Measurements from ENCODE around the gene DEPP1. TPM values are rescaled to one million over a fixed set of nuclear protein-coding genes. Genes with fewer than 3 reads are reported as not detected.

The DEPP1 gene
- total RNA-seq, 1 donor from 2014 or later, result 11.6 TPM

GRCh38 chr10:44955413-44956070 is 23.1 kb downstream of the DEPP1 start:
- no peak for DNase-seq (ENCODE audit: low spot score)

- DNase-seq (ENCODE audit: low spot score), result no peak
Observed at GRCh38 chr10:44954962-44955361, 23.6 kb downstream of the DEPP1 start.

GRCh38 chr10:44954042-44954441 is 24.6 kb downstream of the DEPP1 start:
- no peak for DNase-seq (ENCODE audit: low spot score)

- no peak for DNase-seq (ENCODE audit: low spot score)
Observed at GRCh38 chr10:44952779-44953231, 25.8 kb downstream of the DEPP1 start.

GRCh38 chr10:44951576-44952226 is 26.9 kb downstream of the DEPP1 start:
- DNase-seq (ENCODE audit: low spot score), result no peak

- no peak for DNase-seq (ENCODE audit: low spot score)
Observed at GRCh38 chr10:44950326-44951225, 28.0 kb downstream of the DEPP1 start.

GRCh38 chr10:44949915-44950314 is 28.7 kb downstream of the DEPP1 start:
- DNase-seq (ENCODE audit: low spot score), result no peak

GRCh38 chr10:44949127-44949802 is 29.3 kb downstream of the DEPP1 start:
- no peak for DNase-seq (ENCODE audit: low spot score)

GRCh38 chr10:44948642-44949041 is 30.0 kb downstream of the DEPP1 start:
- no peak for DNase-seq (ENCODE audit: low spot score)

GRCh38 chr10:44947371-44948152 is 31.0 kb downstream of the DEPP1 start:
- DNase-seq (ENCODE audit: low spot score), result no peak

GRCh38 chr10:44946205-44946604 is 32.4 kb downstream of the DEPP1 start:
- DNase-seq (ENCODE audit: low spot score), result no peak

- DNase-seq (ENCODE audit: low spot score), result no peak
Observed at GRCh38 chr10:44944354-44944753, 34.3 kb downstream of the DEPP1 start.

GRCh38 chr10:44939691-44940401 is 38.8 kb downstream of the DEPP1 start:
- DNase-seq (ENCODE audit: low spot score), result no peak

GRCh38 chr10:44938956-44939355 is 39.7 kb downstream of the DEPP1 start:
- DNase-seq (ENCODE audit: low spot score), result no peak

- DNase-seq (ENCODE audit: low spot score), result no peak
Observed at GRCh38 chr10:44937196-44938005, 41.2 kb downstream of the DEPP1 start.

GRCh38 chr10:44936314-44936975 is 42.2 kb downstream of the DEPP1 start:
- no peak for DNase-seq (ENCODE audit: low spot score)

GRCh38 chr10:44935966-44936295 is 42.7 kb downstream of the DEPP1 start:
- no peak for DNase-seq (ENCODE audit: low spot score)

GRCh38 chr10:44935201-44935965 is 43.2 kb downstream of the DEPP1 start:
- DNase-seq (ENCODE audit: low spot score), result peak; percentile 76

Measured in umbilical cord (tissue), 2 donors.